Activated T-helper 1 cell treated with anti-CD3 and anti-CD28 coated beads, Interleukin-12 subunit alpha, Interleukin-12 subunit beta, Interleukin-2, Interleukin-4 antibody, amounts not matched to agents 30 ng/mL and 10 ng/mL and 1 ng/mL, durations not matched to agents 14 hours and 24 hours and 36 hours (primary cell): ENCODE measurements around the gene MRPS18A. TPM values are rescaled to one million over a fixed set of nuclear protein-coding genes. Genes with fewer than 3 reads are reported as not detected.

Experiments used
- DNase-seq: peaks from one replicate; pipeline ENCODE4 v3.0.0; 2021; ENCODE audit warnings: low spot score
- H3K27ac Mint-ChIP-seq: one replicate; pipeline ENCODE4 v1.8.0; 2021; ENCODE audit warnings: mild to moderate bottlenecking, mixed read lengths
- H3K27me3 Mint-ChIP-seq: one replicate; pipeline ENCODE4 v1.8.0; 2022; ENCODE audit warnings: mild to moderate bottlenecking, moderate library complexity, mixed read lengths; ENCODE audit not compliant: insufficient read depth
- H3K36me3 Mint-ChIP-seq: one replicate; pipeline ENCODE4 v1.8.0; 2021; ENCODE audit warnings: low read depth, mixed read lengths
- H3K4me1 Mint-ChIP-seq: one replicate; pipeline ENCODE4 v1.8.0; 2021; ENCODE audit warnings: low read depth, mixed read lengths
- H3K4me3 Mint-ChIP-seq: one replicate; pipeline ENCODE4 v1.8.0; 2021; ENCODE audit warnings: mild to moderate bottlenecking, moderate library complexity, mixed read lengths
- H3K9me3 Mint-ChIP-seq: one replicate; pipeline ENCODE4 v1.8.0; 2021; ENCODE audit warnings: mixed read lengths
- intact Hi-C: fragments of 100-400 bp; cut with micrococcal nuclease; formaldehyde crosslinking; loops from one replicate; pipeline ENCODE4 v1.15.1; 2024
- total RNA-seq: library from RNA; stranded (reverse); gene quantifications from 2 replicates; pipeline ENCODE4 v1.2.3, GENCODE V29; 2022

Gene MRPS18A
- total RNA-seq, 1 donor from 2014 or later, result 55.9 TPM

DNA sequence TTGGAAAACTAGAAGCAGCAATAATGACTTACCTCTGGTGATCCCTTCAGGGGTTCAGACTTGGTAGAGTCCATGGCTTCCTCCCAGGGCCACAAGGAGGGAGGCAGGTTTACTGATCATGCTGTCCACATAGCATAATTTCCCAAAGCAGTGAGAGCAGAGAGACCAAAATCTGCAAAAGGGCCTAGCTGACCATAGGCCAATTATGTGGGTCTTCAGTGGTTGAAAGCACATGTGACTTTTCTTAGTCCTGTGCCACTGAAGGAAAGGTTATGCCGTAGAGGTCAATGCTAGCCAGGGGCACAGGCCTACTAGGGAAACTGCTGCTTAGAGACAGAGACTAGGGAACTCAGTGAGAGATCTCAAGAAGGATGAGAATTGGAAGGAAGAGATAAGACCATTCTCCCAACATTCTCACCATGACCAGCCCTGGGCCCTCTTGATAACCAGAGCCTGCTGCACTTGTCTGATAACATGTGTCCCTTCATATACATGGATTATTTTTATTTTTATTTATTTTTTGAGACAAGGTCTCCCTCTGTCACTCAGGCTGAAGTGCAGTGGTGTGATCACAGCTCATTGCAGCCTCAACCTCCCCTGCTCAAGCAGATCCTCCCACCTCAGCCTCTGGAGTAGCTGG, 56.5 kb downstream of the MRPS18A start:
- intact Hi-C loops, result loop anchor here (1.0 to 10.0 kb wide), 6 partner anchors 14 to 1896 kb away; partner anchors contain the start of genes CDC5L, CNPY3, RSPH9 and TBCC
- Mint-ChIP-seq H3K4me1 (peaks cover 48% of the 10 kb centered on the region), H3K9me3 (no peaks in the 10 kb centered on the region), H3K27ac (peak overlapping the region; percentile 86), H3K27me3 (no peaks in the 10 kb centered on the region), H3K4me3 (no peak overlapping the region), H3K36me3 (peaks cover 21% of the 10 kb centered on the region)
- no peak for DNase-seq

DNA sequence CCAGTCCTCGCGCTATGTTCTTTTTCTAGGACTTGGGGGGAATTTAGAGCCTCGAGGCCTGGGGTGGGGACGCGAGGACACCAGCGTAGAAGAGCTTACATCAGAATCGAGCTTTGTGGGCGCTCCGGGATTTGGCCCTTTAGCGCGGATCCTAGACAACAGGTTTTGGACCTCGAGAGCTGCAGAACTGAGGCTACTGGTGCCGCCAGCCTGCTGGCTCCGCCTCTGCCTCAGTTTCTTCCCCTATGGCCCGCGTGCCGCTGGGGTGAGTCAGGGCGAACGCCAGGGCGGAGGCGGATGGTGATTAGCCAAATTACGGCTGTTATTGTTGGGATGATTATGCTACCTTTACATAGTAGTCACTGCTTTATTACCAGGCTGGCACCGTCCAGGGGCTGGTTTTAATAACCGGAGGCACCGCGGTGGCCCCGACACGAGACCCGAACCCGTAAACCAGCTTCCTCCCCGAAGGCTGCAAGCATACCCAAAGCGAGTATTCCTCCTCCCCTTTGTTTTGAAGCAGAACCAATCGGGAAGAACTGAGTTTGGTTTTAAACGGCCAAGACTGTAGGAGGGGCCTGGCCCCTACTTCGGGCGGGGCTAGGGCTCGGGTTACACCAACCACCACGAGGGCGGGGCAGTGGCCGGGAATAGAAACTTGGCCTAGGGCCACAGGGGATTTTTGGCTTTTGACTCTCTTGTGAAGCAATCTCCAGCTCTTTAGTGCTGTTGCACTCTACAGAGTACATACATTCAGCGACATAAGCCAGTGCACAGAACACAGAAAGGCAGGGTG, 57.9 kb downstream of the MRPS18A start:
- Mint-ChIP-seq H3K4me3 (peak overlapping the region; percentile 99), H3K9me3 (no peaks in the 10 kb centered on the region), H3K36me3 (peaks cover 31% of the 10 kb centered on the region), H3K27ac (peak overlapping the region; percentile 95), H3K4me1 (peaks cover 44% of the 10 kb centered on the region), H3K27me3 (no peaks in the 10 kb centered on the region)
- intact Hi-C loops, result loop anchor here (1.0 to 10.0 kb wide), 18 partner anchors 16 to 1895 kb away; partner anchors contain the start of genes ABCC10, CDC5L, CNPY3 and CUL7
- DNase-seq, result peak; percentile 94

DNA sequence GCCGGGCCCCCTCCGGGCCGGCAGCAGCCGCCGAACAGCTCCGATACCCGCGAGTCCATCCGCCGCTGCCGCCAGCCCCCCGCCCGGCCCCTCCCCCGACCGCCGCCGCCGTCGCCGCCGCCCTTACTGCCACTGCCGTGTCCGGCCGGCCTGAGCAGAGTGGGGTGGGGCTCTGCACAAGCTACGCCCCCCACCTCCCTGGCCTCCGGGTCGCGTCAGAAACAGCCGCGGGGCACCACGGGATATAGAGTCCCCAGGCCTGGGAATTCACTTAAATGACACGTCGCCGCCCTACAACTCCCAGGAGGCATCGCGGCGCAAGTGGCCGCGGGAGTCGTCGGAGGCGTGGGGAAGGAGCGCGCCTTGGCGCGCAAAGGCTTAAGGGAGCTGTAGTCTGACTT, 58.5 kb downstream of the MRPS18A start, which contains the start of gene GTPBP2:
TSS of gene GTPBP2 (minus strand) at position 161 of the 401 bp plus-strand sequence. CDS start at position 59, 102 bp downstream.
- Mint-ChIP-seq H3K4me3 (peak within 1 kb of the TSS; percentile 99), H3K9me3 (no peaks in the 10 kb centered on the region), H3K27me3 (no peaks in the 10 kb centered on the region), H3K4me1 (peaks cover 42% of the 10 kb centered on the region), H3K27ac (peak within 1 kb of the TSS; percentile 95), H3K36me3 (peaks cover 33% of the 10 kb centered on the region)
- peak; percentile 97 for DNase-seq
- intact Hi-C loops, result loop anchor here (1.0 to 5.0 kb wide), 12 partner anchors 53 to 618 kb away; partner anchors contain the start of genes ABCC10, CUL7, HSP90AB1 and KLHDC3

DNA sequence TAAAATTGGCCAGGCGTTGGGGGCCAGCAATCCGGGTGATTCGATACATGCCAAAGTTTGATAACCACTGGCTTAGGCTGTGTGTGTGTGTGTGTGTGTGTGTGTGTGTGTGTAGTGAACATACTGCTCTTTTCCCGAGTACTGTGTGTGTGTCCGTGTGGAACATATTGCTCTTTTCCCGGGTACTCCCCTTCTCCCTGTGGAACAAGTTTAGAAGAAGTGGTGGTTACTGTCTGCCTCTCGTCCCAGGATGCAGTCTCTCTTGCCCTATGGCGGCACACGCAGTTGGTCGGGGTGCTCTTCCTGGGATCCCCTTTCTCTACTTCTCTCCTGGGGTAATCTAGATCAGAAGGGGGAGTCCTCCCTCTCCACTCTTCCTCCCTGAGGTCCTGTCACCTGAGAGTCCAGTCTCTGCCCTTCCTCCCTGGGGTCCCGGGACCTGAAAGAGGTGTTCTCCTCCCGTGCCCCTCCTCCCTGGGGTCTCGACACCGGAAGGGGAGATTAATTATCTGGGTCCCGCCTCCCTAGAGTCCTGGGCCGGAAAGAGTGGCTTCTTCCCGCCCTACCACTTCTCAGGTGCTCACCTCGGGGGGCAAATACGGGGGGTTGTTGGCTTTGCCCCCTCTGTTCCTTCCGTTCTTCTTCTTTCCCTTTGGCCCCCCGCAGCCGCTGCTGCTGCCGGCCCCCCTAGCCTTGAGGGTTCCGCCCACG, 59.0 kb downstream of the MRPS18A start:
- H3K27me3 Mint-ChIP-seq, result no peaks in the 10 kb centered on the region
- DNase-seq, result peak; percentile 48
- peaks cover 34% of the 10 kb centered on the region for H3K36me3 Mint-ChIP-seq
- no peaks in the 10 kb centered on the region for H3K9me3 Mint-ChIP-seq
- peak overlapping the region; percentile 90 for H3K27ac Mint-ChIP-seq
- intact Hi-C loops, result loop anchor here (1.0 to 5.0 kb wide), 12 partner anchors 52 to 619 kb away; partner anchors contain the start of genes ABCC10, CUL7, HSP90AB1 and KLHDC3
- peaks cover 42% of the 10 kb centered on the region for H3K4me1 Mint-ChIP-seq
- peak overlapping the region; percentile 99 for H3K4me3 Mint-ChIP-seq

DNA sequence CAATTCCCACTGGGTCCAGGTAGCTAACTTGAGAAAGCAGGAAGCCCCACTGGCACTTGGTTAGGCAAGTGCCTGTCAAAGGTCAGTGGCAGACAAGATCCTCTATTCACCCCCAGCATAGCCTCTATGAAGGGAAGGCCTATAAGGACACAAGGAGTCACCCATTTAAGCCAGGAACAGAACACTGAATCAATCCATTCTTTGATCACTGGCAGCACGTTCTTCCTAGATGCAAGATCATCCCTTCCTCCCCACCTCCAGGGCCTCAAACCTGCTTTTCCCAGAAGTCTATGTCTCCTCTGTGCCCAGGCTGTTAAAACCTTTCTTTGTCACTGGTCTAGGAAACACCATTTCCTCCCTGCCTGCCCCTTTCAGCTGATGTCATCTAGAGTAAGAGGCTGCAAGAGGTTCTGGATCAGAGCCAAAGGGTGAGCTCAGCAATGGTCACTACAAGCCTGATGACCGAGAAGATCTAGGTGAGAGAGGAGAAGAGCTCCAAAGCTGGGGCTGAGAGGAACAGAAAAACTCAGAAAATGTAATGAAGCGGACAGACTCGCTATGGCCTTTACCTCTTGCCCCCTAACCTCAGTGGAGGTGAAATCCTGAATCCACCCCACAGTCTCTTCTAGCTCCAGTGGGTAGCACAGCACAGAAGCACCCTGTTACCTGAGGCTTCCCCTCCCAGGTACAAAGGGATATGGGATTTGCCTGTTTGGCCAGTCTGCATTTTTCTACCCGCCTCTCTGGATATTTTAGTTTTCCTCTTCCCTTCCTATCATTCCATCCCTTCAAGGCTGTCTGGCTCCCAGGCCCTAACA, 60.4 kb downstream of the MRPS18A start:
- H3K9me3 Mint-ChIP-seq, result no peaks in the 10 kb centered on the region
- peaks cover 42% of the 10 kb centered on the region for H3K4me1 Mint-ChIP-seq
- peak overlapping the region; percentile 70 for H3K4me3 Mint-ChIP-seq
- no peak for DNase-seq
- peaks cover 42% of the 10 kb centered on the region for H3K36me3 Mint-ChIP-seq
- intact Hi-C loops, result loop anchor here (2.0 to 5.0 kb wide), 3 partner anchors 18 to 620 kb away; partner anchors contain the start of genes ABCC10 and HSP90AB1
- peak overlapping the region; percentile 73 for H3K27ac Mint-ChIP-seq
- no peaks in the 10 kb centered on the region for H3K27me3 Mint-ChIP-seq

- H3K27me3 Mint-ChIP-seq, result no peaks in the 10 kb centered on the region
- H3K4me3 Mint-ChIP-seq, result no peak overlapping the region
- intact Hi-C loops, result loop anchor here (5.0 kb wide), 2 partner anchors 198 to 622 kb away; partner anchors contain the start of genes ABCC10 and HSP90AB1
- peaks cover 53% of the 10 kb centered on the region for H3K36me3 Mint-ChIP-seq
- no peak for DNase-seq
- peaks cover 35% of the 10 kb centered on the region for H3K4me1 Mint-ChIP-seq
- H3K9me3 Mint-ChIP-seq, result no peaks in the 10 kb centered on the region
- H3K27ac Mint-ChIP-seq, result no peak overlapping the region
Measured at GRCh38 chr6:43625393-43625992, 62.1 kb downstream of the MRPS18A start.

GRCh38 chr6:43624786-43625288, 62.8 kb downstream of the MRPS18A start:
- H3K27me3 Mint-ChIP-seq, result no peaks in the 10 kb centered on the region
- H3K4me1 Mint-ChIP-seq, result peaks cover 30% of the 10 kb centered on the region
- no peaks in the 10 kb centered on the region for H3K9me3 Mint-ChIP-seq
- H3K36me3 Mint-ChIP-seq, result peaks cover 55% of the 10 kb centered on the region
- no peak overlapping the region for H3K4me3 Mint-ChIP-seq
- intact Hi-C loops, result loop anchor here (5.0 kb wide), 2 partner anchors 198 to 622 kb away; partner anchors contain the start of genes ABCC10 and HSP90AB1
- H3K27ac Mint-ChIP-seq, result no peak overlapping the region
- no peak for DNase-seq

DNA sequence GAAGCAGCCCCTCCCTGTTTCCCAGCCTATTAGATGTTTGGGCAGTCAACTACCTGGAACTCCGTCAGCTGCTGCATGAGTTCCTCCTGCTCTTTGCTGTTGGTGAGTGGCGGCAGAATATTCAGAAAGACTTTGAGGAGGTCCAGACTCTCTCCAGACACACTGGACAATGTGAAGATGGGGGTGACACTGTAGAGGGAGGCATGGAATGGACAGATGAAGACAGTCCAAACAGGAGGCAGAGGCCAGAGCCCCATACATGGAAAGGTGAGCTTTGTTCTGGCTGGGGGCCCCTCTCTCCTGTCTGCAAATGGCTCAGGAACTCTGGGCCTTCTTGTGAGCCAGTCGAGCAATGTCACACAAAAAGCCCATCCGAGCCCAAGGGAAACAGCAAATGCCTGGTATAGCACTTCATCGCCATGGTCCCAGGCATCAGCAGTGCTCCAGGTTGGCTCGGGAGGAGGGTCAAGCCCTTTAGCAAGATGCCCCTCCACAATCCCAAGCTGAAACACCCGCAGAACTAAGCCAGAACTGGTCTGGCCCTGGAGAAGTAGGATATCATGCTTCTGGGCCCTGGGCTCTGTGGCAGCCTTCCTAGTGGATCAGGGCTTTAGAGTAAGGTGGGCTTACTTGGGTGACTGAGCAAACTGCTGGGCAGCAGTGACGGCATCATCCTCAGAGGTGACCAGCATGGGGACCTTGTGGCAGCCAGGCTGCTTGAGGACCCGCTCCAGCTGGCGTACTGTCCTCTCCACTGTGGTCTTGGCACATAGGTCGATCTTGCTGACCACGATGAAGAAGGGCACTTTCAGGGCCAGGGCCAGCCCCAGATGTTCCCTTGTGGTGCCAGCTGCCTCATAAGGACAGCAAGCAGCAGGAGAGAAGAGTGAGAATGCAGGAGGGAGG, 63.5 kb downstream of the MRPS18A start:
- intact Hi-C loops, result no loop called here
- Mint-ChIP-seq H3K4me3 (no peak overlapping the region), H3K36me3 (peaks cover 55% of the 10 kb centered on the region), H3K4me1 (peaks cover 29% of the 10 kb centered on the region), H3K27me3 (no peaks in the 10 kb centered on the region), H3K27ac (peak overlapping the region; percentile 32), H3K9me3 (no peaks in the 10 kb centered on the region)
- no peak for DNase-seq

- H3K9me3 Mint-ChIP-seq, result no peaks in the 10 kb centered on the region
- no peaks in the 10 kb centered on the region for H3K27me3 Mint-ChIP-seq
- peaks cover 20% of the 10 kb centered on the region for H3K4me1 Mint-ChIP-seq
- no peak for DNase-seq
- H3K4me3 Mint-ChIP-seq, result no peak overlapping the region
- intact Hi-C loops, result no loop called here
- no peak overlapping the region for H3K27ac Mint-ChIP-seq
- peaks cover 50% of the 10 kb centered on the region for H3K36me3 Mint-ChIP-seq
Measured at GRCh38 chr6:43622541-43622940, 65.0 kb downstream of the MRPS18A start.

- peaks cover 13% of the 10 kb centered on the region for H3K4me1 Mint-ChIP-seq
- intact Hi-C loops, result no loop called here
- no peak for DNase-seq
- H3K9me3 Mint-ChIP-seq, result no peaks in the 10 kb centered on the region
- H3K27ac Mint-ChIP-seq, result no peak overlapping the region
- no peak overlapping the region for H3K4me3 Mint-ChIP-seq
- H3K36me3 Mint-ChIP-seq, result peaks cover 47% of the 10 kb centered on the region
- no peaks in the 10 kb centered on the region for H3K27me3 Mint-ChIP-seq
Measured at GRCh38 chr6:43621836-43622180, 65.8 kb downstream of the MRPS18A start.
